Measurements from ENCODE around the gene RALGPS2.
"Not testable (repeated sequence)": the region's sequence is repeated elsewhere in the genome, so short reads cannot be mapped to it uniquely, and the experiment has no call there.

RALGPS2 gene

GRCh38 chr1:178946855-178947676, 222.0 kb downstream of the RALGPS2 start:
- no peak for DNase-seq

- DNase-seq, result no peak
Observed at GRCh38 chr1:178947677-178947981, 222.6 kb downstream of the RALGPS2 start.

GRCh38 chr1:178948676-178949075, 223.6 kb downstream of the RALGPS2 start:
- no peak for DNase-seq

- DNase-seq, result not testable (repeated sequence)
Observed at GRCh38 chr1:178949866-178950265, 224.8 kb downstream of the RALGPS2 start.

- no peak for DNase-seq
Observed at GRCh38 chr1:178951600-178951999, 226.6 kb downstream of the RALGPS2 start.

GRCh38 chr1:178953034-178953433, 228.0 kb downstream of the RALGPS2 start:
- DNase-seq, result no peak

GRCh38 chr1:178953538-178954324, 228.7 kb downstream of the RALGPS2 start:
- no peak for DNase-seq

GRCh38 chr1:178954325-178954690, 229.3 kb downstream of the RALGPS2 start:
- no peak for DNase-seq

GRCh38 chr1:178954937-178955336, 229.9 kb downstream of the RALGPS2 start:
- DNase-seq, result no peak

- no peak for DNase-seq
Observed at GRCh38 chr1:178955391-178955954, 230.4 kb downstream of the RALGPS2 start.

- no peak for DNase-seq
Observed at GRCh38 chr1:178958491-178958890, 233.4 kb downstream of the RALGPS2 start.

GRCh38 chr1:178959543-178960460, 234.8 kb downstream of the RALGPS2 start:
- no peak for DNase-seq

- DNase-seq, result no peak
Observed at GRCh38 chr1:178960482-178961240, 235.6 kb downstream of the RALGPS2 start.

GRCh38 chr1:178961331-178961730, 236.3 kb downstream of the RALGPS2 start:
- no peak for DNase-seq

- no peak for DNase-seq
Observed at GRCh38 chr1:178961868-178962267, 236.8 kb downstream of the RALGPS2 start.

GRCh38 chr1:178962853-178963711, 238.0 kb downstream of the RALGPS2 start:
- DNase-seq, result no peak

- DNase-seq, result no peak
Observed at GRCh38 chr1:178964469-178965330, 239.7 kb downstream of the RALGPS2 start.

GRCh38 chr1:178966312-178966711, 241.3 kb downstream of the RALGPS2 start:
- no peak for DNase-seq

- no peak for DNase-seq
Observed at GRCh38 chr1:178969226-178969987, 244.4 kb downstream of the RALGPS2 start.

All from activated T-cell treated with anti-CD3 and anti-CD28 coated beads, Interleukin-2, amount 50 U/mL, for 1 hour (primary cell).